Stimulated activated naive CD4-positive, alpha-beta T cell treated with Interleukin-2 at 50 U/mL for 16 hours (primary cell): Measurements from ENCODE around the gene KIF12.

Experiments
- DNase-seq: peaks from one replicate; lab custom pipeline; 2025; lab: John Stamatoyannopoulos, UW

Gene KIF12

DNA sequence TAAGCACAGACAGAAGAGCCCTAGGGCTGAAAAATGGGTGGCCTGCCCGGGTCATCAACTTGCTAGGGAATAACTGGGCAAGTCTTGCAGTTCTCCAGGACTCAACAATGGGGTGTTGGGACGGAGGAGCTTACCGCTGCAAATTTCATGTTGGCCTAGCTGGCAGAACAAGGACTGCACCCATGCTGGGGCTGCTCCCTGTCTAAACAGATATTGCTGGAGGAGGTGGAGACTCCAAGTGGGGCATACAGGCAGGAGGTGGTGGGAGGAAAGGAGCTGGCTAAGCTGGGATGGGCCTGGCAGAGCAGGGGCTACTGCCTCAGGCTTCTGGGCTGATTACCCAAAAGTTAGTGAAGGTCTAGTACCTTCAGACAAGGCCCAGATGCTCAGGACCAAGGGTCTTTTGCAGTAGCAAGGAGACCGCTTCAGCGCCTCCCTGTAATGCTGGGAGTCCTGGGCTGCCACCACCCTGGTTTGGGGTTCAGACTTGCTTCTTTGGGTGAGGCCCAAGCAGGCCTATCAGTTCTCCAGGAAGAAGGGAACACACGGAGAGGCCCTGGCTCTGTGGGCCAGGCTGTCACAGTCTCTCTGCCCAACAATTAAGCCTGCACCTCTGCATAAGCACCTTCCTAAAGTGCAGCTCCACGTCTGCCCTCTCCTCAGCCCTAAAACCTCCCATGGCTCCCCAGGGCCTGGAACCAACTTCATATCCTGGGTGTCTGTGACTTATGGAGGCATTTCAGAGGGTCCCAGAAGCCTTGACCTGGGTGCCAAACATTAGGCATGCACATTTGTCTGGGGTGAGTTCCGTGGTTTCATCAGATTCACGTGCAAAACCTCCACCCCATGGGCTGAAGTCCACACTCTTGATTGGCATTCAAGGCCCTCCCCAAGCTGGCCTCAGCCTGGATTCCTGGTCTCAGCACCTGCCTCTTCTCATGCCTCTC, 24.2 kb upstream of the KIF12 start:
- DNase-seq, result no peak

DNA sequence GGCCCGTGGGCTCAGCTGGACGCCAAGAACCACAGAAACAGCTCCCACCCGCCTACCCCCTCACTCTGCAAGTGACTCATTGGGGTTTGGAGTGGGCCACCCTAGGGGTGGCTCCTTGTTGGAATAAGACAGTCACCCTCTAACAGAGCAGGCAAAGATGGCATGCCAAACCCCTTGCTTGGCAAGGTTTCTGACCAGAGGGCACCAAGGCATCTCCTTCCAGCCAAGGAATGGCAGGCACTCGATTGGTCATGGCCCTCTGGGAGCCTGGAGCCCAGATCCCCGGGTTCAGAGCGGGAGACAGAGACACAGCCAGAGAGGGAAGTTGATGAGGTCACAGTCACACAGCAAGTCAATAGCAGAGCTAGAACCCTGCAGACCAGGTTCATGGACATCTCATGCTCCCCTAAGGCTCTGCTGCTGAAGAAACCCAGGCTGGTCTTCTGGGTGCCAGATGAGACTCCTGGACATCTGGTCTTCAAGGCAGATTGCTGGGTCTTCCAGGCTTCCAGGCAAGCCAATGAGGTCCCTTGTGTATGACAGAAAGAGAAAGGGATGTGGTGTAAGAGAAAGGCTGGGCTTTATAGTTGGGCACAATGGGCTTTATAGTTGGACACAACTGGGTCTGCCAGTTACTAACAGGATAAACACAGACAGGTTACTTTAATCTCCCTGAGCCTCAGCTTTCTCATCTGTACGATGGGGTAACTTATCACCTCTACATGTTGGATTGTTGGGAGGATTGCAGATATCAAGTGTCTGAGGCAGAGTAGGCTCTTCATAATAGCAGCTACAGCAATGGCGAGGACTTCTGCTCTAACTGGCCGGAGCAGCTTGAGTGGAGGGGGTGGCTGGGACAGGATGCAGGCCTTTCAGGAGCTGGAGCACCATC, 23.3 kb upstream of the KIF12 start:
- DNase-seq, result no peak

DNA sequence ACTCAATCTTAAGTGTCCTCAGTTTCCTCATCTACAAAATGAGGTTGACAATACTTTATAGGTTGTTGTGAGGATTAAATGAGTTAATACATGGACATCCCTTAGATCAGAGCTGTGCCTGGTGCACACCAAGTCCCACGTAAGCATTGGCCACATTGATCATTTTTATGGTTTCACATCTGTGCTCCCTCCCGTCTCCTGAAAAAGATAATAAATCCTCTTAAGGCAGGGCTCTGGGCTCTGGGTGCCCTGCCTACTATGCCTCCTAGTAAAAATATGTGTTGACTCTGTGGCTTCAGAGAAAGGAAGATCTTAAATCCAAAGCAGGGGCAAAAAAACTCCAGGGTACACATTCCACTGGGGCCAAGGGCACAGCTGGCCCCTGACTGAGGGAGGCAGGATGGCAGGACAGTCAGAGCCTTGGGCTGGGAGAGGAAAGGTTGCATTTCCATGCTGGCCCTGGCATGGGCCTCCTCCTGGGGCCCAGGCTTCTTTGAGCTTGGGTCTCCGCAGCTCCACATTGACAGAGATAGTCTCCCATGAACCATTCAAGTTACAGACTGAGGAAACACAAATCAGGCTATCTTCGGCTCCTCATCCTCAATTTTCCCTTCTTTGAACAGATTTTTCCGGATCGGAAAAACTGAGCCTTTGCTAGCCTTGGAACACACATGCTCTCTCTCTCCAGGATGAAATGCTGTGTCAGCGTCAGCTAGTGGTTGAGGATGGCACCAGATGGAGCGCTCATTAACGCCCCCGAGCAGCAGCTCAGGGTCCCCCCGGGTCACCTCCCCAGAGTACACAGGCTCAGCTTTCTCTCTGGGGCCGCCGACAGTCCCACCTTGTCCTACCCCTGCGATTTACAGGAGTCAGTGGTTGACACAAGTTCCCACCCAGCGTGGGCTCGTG, 22.4 kb upstream of the KIF12 start:
- no peak for DNase-seq

DNA sequence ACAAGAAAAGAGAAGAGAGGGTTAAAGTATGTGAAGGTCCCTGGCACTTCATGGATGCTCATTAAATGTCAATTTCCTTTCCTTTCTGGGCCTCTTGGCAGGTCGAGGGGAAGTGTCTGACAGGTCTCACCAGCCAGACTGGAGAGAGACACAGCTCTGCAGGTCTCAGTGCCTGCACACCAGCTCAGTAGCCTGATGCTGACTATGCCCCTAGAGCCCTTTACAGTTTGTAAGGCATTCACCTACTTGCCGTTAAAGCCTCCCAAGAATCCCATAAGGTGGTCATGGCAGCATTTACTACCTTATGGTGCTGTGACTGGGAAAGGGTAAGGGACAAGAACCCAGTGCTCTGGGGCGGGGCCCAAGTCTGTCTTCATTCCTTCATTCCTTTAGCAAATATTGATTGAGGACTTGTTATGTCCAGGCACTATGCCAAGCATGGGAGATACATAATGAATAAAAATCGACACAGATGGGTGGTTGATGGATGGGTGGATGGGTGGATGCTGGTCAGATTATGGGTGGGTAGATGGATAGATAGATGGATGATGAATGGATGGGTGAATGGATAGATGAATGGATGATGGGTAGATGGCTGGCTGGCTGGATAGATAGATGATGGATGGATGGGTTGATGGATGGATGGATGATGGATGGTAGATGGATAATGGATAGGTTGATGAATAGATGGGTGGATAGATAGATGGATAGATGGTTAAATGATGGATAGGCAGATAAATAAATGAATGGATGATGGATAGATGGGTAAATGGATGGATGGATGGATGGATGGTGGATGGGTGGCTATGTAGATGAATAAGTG, 21.3 kb upstream of the KIF12 start:
- DNase-seq, result no peak

DNA sequence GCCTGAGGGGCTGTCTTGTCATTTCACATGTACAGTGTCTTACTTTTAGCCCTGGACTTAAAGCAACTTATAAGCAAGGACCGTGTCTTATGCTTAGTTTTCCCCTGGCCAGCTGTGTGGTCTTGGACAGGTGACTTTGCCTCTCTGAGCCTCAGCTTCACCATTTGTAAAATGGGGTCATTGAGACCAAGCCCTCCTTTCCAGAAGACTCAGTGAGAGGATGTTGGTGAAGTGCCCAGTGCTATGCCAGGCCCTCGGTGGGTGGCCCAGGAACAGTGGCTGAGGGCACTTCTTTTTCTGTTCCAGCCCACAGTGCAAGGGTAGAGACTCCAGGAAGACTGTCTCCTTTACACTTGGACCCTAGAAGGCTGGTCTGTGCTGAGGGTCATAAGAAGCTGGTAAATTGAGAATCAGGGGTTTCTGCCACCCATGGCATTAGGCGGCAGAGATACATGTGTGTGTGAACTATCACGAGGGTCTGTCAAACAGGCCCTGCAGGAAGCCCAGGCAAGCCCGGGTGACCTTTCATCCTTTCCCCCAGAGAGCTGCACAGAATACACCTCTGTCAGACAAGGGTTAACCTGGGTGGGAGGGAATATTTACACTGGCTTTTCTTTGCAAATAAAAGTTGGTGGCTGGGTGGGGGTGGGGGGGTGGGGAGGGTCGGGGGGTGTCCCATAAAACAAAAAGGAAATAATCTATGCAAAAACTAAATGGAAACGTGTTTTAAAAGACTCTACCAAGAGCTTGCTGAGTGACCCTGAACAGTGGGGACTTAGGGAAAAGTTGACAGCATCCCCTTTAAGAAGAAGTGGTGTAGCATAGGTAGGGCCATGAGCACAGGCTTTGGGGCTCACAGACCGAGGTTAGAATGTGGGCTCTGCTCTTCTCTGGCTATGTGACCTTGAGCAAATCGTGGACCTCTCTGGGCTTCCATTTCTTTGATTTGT, 20.4 kb upstream of the KIF12 start:
- DNase-seq, result no peak

DNA sequence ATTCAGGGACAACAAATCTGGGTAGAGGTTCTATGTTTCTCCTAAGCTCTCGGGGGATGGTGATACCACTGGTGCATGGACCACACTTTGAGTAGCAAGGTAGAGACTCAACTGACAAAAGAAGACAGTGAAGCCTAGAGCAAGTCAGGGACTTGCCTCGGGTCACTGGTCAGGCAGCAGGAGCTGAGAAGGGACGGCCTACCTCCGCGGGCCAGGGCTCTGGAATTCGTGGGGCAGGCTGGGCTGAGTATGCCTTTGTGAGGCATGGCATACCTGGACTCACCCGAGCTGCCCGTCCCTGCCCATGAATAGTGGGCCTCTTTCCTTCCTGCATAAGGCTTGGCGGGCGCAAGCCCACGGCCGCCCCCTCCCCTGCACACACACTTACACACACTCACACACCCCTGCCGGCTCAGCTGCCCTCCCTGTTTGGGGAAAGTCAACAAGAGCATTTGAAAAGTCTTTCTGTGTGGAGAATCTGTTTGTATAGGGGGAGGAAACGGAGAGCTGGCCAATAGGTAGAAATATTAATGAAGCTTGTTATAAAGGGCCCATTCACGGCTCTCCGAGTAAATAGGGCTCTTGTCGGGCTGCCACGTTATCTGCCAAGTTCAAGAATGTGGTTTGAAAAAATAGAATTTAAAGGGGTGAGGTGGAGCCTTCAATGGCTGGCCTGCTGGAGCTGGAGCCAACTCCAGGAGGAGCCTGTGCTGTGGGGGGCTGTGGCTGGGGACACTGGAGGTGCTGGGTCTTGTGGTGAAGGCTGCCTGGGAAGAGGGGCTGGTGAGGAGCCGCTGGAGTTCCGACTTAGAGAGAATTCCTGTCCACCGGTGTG, 19.1 kb upstream of the KIF12 start:
- no peak for DNase-seq

DNA sequence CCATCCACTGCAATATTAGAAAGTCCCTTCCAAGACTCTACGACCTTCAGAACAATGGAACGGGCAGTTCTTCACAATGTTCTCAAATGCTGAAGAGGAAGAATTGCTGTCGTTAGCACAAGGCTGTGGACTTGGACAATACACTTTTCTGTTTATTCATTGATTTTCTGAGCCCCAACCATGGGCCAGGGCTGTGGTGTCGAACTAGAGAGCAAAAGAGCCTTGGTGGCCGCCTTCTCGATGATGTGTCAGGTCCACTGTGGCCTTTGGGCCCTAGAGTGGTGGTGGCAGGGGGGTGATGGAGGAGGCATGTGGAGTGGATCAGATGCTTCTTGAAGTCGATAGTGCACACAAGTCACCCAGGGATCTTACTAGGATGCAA, 18.5 kb upstream of the KIF12 start:
- no peak for DNase-seq

DNA sequence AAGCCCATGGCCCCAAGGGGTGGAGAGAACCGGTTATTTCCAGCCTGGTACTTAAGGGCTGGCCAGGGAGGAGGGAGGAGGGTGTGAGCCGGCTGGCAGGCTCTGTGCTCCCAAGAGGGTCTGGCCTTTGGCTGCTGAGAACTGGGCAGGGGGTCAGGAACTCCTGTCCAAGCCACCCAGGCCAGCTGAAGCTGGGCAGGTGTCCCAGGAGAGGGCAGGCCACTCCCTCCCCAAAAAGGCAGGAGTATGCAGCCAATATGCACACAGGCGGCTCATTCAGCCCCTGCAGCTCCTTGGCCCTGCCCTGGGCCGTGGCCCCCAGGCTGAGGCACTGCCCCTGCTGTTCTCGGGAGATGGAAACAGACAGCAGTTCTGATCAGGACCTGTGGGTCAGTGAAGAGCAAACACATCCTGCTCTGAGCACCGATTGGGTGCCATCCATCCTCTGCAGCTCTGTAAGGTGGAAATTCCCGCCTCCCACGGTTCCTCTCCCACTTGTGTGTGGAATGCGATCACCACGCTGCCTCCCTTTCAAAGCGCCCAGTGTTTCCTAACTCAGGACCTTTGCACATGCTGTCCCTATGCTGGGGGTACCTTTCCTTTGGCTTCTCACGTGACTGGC, 17.1 kb upstream of the KIF12 start:
- no peak for DNase-seq

DNA sequence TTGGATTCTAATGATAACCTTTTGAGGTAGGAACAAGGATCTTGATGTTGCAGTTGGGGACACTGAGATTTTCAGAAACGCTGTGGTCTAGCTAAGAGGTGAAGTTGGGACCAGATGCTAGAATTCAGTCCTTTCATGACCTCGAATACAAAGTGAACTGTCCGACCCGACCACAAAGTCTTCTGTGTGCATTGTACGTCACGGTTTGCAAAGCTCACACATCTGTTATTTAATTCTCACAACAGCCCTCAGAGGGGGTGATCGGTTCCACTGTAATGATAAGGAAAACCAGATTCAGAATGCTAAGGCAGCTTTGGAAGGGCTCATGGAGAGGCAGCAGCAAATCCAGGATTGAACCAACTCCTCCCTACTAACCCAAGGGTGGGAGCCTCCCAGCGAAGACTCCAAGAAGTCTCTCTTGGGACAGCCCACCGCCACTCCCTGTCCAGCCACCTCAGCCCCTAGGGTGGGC, 16.6 kb upstream of the KIF12 start:
- no peak for DNase-seq

DNA sequence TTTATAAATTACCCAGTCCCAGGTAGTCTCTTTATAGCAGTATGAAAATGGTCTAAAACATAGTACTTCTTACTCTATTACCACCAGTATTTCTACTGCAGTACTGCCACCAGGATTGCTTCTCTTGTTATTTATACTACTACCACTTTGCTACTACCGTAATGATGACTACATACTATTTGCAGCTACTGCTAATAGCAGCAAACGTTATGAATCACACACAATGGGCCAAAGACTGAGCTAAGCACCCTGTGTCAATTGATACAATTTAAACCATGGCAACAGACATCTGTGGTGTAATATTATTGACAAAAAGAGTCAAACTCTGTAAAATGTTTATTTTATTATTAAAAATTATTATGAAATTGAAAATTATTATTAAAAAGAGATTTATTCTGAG, 15.3 kb upstream of the KIF12 start:
- DNase-seq, result no peak

DNA sequence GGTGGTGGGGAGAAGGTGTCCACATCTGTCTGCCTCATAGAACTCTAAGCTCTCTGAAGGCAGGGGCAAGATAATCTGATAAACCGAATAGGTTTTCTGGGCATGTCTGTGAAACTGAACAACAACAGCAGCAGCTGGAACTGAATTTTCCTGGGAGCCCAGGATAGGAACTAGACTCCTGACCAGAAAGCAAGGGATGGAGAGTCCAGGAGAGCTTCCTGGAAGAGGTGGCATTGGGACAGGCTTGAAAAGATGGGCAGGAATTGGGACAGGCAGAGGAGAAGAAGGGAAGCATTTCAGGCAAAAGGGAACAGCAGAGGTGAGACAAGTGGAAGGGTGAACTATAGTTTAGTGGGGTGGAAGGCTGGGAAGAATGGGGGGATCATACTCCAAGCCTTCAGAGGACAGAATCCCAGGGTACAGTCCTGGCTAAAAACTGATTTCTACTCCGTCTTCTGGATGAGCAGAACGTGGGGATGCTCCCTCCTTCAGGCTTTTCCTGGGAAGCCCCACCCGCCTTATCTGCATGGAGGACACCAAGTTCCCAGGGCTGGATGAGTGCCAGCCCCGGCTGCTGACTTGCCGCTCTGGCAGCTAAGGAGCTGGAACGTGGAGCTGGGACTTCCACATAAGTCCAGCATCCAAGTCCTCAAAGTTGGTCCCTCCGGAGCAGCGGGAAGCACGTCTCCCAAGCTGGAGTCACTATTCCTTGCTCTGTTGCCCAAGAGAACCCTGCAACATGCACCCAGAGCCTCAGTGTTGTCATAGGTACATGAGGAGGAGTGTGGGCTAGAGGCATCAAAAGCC, 13.9 kb upstream of the KIF12 start:
- DNase-seq, result no peak

DNA sequence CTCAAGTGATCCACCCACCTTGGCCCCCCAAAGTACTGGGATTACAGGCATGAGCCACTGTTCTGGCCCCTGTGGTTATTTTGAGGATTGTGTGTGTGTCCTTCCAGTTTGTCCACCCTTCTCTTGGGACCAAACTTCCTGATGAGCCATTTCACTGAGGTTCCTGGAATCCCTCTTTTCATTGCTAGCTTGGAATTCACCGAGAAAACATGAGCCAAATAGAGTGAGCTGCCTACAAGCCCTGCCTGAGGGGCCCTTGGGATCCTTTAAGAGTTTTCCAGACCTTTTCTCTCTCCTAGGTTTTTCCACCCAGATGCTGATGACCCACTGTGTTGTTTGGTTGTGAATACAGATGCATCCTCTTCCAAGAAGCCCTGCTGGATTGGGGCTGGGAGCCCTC, 13.2 kb upstream of the KIF12 start:
- DNase-seq, result no peak

DNA sequence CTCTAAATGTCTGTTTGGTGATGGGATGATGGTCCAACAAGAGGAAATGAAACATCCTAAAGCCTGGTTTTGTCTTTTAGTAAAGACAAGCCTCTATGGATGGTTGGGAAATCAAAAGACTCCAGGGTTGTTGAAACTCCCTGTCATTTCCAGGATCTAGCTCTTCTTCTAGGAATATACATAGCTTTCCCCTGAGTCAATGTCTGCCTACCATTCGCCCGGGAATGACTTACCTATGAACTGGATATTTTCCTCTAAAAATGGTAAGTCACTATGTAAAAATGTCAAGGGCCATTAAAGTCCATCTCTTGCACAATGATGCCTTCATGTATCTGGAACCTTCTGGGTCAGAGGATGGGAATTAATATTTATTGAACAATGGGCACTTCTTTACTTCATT, 11.1 kb upstream of the KIF12 start:
- DNase-seq, result no peak

DNA sequence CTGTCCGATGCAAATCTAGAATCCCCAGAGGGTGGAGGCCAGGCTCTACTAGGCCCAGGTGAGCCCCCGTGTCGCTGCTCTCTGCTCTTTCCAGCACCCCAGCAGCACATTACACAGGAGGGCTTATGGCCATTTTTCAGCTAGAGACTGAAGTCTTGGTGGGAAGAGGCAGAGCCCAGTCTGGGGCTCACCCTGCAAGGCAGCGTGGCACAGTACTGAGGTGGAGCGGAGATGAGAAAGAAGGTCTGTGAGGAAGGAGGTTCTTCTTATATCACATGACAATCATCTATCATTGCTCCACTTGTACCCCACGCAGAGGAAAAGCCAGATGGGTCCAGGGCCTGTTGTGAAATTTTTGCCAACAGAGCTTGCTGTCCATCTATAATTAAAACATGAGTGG, 10.0 kb upstream of the KIF12 start:
- DNase-seq, result no peak

DNA sequence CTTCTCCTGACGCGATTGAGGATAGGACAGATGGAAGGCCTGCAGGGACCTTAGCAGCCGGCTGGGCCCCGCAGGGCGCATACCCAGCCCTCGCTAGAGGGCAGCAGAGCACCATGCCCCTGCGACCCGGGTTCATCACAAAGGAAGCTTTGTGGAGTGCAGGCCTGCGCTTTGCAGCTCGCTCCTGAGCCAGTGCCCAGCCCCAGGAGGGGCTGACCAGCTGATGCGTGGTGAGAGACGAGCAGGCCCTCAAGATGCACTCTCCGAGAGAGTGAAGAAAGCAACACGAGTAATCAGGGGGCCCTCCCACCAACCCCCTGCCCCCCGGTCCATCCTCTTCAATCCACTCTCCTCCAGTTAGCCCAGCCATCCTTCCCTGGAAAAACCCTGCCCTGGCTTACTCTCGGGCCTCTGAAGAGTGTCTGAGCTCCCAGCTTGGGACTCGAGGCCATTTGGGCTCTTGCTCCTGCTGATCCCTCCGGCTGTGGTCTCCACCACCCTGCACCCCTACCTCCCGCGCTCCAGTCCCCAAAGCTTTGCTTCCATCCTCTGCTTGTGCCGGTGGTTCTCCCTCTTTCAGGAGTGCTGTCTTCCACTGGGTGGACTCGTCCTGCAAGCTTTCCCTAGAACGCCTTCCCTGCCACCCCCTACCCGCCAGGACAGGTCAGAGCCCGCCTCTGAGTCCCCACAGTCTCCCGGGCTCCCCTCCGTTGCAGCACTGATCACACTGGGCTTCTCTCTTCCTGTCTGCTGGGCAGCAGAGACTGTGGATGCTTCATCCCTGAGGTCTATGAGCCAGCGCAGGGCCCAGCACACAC, 9.1 kb upstream of the KIF12 start:
- DNase-seq, result peak; percentile 14

DNA sequence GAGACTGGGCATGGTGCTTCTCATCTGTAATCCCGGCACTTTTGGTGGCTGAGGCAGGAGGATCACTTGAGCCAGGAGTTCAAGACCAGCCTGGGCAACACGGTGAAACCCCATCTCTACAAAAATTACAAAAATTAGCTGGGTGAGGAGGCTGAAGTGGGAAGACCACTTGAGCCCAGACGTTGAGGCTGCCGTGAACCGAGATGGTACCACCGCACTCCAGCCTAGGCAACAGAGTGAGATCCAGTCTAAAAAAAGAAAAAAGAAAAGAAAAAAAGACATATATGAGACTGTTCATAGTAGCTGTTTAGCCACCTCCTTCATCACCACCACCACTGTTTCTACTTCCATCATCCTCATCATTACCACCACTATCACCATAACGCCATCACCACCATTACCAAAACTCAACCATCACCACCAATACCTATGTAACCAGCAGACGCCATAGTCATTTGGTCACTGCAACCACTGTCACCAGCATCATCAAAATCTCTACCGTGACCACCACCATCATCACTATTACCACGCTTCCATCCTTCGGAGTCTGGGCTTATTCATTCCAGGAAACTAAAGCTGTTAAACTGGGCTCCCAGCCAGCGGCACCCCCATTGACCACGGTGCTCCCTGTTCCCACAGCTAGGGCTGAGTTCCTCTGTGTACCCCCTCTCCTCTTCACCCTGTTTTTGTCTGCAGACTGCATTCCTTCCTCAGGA, 8.4 kb upstream of the KIF12 start:
- DNase-seq, result no peak
